Measurements from ENCODE around the gene ENTHD1.

GRCh38 chr22:39725351-39726035 lies 168.1 kb downstream of the ENTHD1 start:
- no peak for TF ChIP-seq SUZ12 (IDR thresholded peaks at IDR 0.05)
- TF ChIP-seq SP1 (IDR thresholded peaks at IDR 0.05) = no peak
- TF ChIP-seq ELF4 (IDR thresholded peaks at IDR 0.05) = no peak
- TF ChIP-seq L3MBTL2 (conservative IDR thresholded peaks at IDR 0.05) = no peak
- TF ChIP-seq LEF1 (IDR thresholded peaks at IDR 0.05; ENCODE audit: borderline replicate concordance) = no peak
- no peak for TF ChIP-seq NFRKB (IDR thresholded peaks at IDR 0.05)
- TF ChIP-seq FOXA1 (IDR thresholded peaks at IDR 0.05) = no peak
- TF ChIP-seq ARNT (IDR thresholded peaks at IDR 0.05) = no peak
- TF ChIP-seq FOXM1 (IDR thresholded peaks at IDR 0.05; ENCODE audit: borderline replicate concordance) = no peak
- no peak for TF ChIP-seq BHLHE40 (IDR thresholded peaks at IDR 0.05; ENCODE audit: borderline replicate concordance)
- TF ChIP-seq PKNOX1 (IDR thresholded peaks at IDR 0.05) = no peak
- no peak for TF ChIP-seq FOXK2 (IDR thresholded peaks at IDR 0.05)
- no peak for TF ChIP-seq TARDBP (IDR thresholded peaks at IDR 0.05)

All from HEK293T (cell line).